HepG2 (cell line): Measurements from ENCODE around the gene DIP2C. TPM values are rescaled to one million over a fixed set of nuclear protein-coding genes. Genes with fewer than 3 reads are reported as not detected.
A peak's percentile ranks its signal among the peaks of the same experiment; 100 is the strongest.

Experiments used
- ATAC-seq: fragments of 200-7000 bp; cut with Tn5 transposase; 3 replicates; pipeline ENCODE4 v1.9.1; 2020; ENCODE audit warnings: mild to moderate bottlenecking, moderate library complexity
- BruUV-seq: library from RNA; stranded (reverse); fragments of 400-500 nt; replicated peaks from 2 replicates; lab custom pipeline; 2021; lab: Mats Ljungman, UMichigan
- CTCF ChIA-PET: fragments of 300-600 bp; formaldehyde crosslinking; extraction: SDS; loops from one replicate; lab custom pipeline; 2021; ENCODE audit warnings: low total read pairs, inconsistent platforms, low intra/inter-chr PET ratio; lab: Yijun Ruan, JAX
- POLR2A ChIA-PET: fragments of 350-600 bp; sonication (Branson Sonifier 250); formaldehyde crosslinking; loops from one replicate; lab custom pipeline; 2020; ENCODE audit warnings: antibody characterized with exemption, inconsistent platforms; lab: Yijun Ruan, JAX
- DNase-seq: peaks from one replicate; pipeline ENCODE4 v3.0.0-alpha.2; 2015; ENCODE audit warnings: low spot score
- FAIRE-seq: peaks from 3 replicates; lab custom pipeline; 2011; peaks lifted over from hg19 to GRCh38; lab: Jason Lieb, UNC
- H2AFZ ChIP-seq: one replicate; pipeline ENCODE4 v1.6.1; 2011; ENCODE audit warnings: low read length, inconsistent platforms
- H3K27ac ChIP-seq: fragments of 300-600 bp; 3 replicates; pipeline ENCODE4 v1.8.0; 2011; ENCODE audit warnings: mixed run types, mild to moderate bottlenecking, mixed read lengths, low read length, inconsistent platforms; ENCODE audit not compliant: insufficient read depth; ENCODE audit errors: extremely low read length
- H3K27me3 ChIP-seq, 2 experiments: fragments of 200-600 bp in 1 of 2; 2 replicates in 1 of 2; 3 replicates in 1 of 2; pipeline versions ENCODE4 v1.6.0 to v1.8.0; 2011; ENCODE audit warnings: low read length in 2 of 2, mild to moderate bottlenecking in 2 of 2, moderate library complexity in 2 of 2, inconsistent platforms in 1 of 2; ENCODE audit not compliant: insufficient read depth in 2 of 2, control insufficient read depth in 1 of 2
- H3K36me3 ChIP-seq, 2 experiments: fragments of 200-600 bp in 1 of 2; replicated peaks in 1 of 2; 2 replicates in 1 of 2; 3 replicates in 1 of 2; pipeline versions ENCODE4 v1.5.1 to v1.8.0; 2011; ENCODE audit warnings: low read length in 2 of 2, inconsistent platforms in 1 of 2; ENCODE audit not compliant: insufficient read depth in 2 of 2, control insufficient read depth in 1 of 2
- H3K4me1 ChIP-seq: 2 replicates; pipeline ENCODE4 v1.5.1; 2012; ENCODE audit warnings: low read length, inconsistent platforms; ENCODE audit not compliant: insufficient read depth
- H3K4me2 ChIP-seq: 2 replicates; pipeline ENCODE4 v1.6.0; 2011; ENCODE audit warnings: low read depth, low read length, inconsistent platforms
- H3K4me3 ChIP-seq, 3 experiments: fragments of 200-600 bp in 1 of 3; sonication (generic), shearing (Covaris generic) in 1 of 3; replicated peaks in 1 of 3; 2 replicates each; pipeline ENCODE4 v1.5.1; 2011 to 2016; ENCODE audit warnings: low read length in 3 of 3, inconsistent platforms in 2 of 3, low read depth in 2 of 3, mild to moderate bottlenecking in 2 of 3, control low read depth in 1 of 3, mixed read lengths in 1 of 3; ENCODE audit not compliant: insufficient read depth in 1 of 3
- H3K79me2 ChIP-seq: one replicate; pipeline ENCODE4 v1.6.1; 2011; ENCODE audit warnings: low read length, inconsistent platforms; ENCODE audit not compliant: insufficient read depth
- H3K9ac ChIP-seq: 2 replicates; pipeline ENCODE4 v1.6.0; 2011; ENCODE audit warnings: mild to moderate bottlenecking, low read depth, low read length, inconsistent platforms; ENCODE audit not compliant: insufficient read depth
- H3K9me3 ChIP-seq: 2 replicates; pipeline ENCODE4 v1.5.1; 2012; ENCODE audit warnings: mild to moderate bottlenecking, low read length
- H4K20me1 ChIP-seq: 2 replicates; pipeline ENCODE4 v1.6.0; 2011; ENCODE audit warnings: inconsistent platforms, mild to moderate bottlenecking, low read length, moderate library complexity; ENCODE audit not compliant: insufficient read depth
- AGO2 ChIP-seq: fragments of 200-400 bp; formaldehyde crosslinking; optimal IDR thresholded peaks from 2 replicates; pipeline ENCODE3; 2017; ENCODE audit warnings: mild to moderate bottlenecking, low read depth, low read length, moderate library complexity
- FLYWCH1 ChIP-seq: sonication (generic); formaldehyde crosslinking; IDR thresholded peaks from 2 replicates; pipeline ENCODE4 v1.8.1; 2023; ENCODE audit warnings: mild to moderate bottlenecking, missing genetic modification reagents
- HHEX ChIP-seq: IDR thresholded peaks from 2 replicates; pipeline ENCODE4 v1.6.1; 2016; ENCODE audit warnings: control low read depth
- HOXA7 ChIP-seq: sonication (generic); formaldehyde crosslinking; IDR thresholded peaks from 2 replicates; pipeline ENCODE4 v1.8.1; 2022; ENCODE audit warnings: mild to moderate bottlenecking, missing genetic modification reagents, moderate library complexity
- KLF15 ChIP-seq: sonication (generic); formaldehyde crosslinking; IDR thresholded peaks from 2 replicates; pipeline ENCODE4 v1.8.1; 2023; ENCODE audit warnings: borderline replicate concordance, mild to moderate bottlenecking, inconsistent platforms, missing genetic modification reagents, mixed read lengths
- MLXIP ChIP-seq: sonication (generic); formaldehyde crosslinking; IDR thresholded peaks from 2 replicates; pipeline ENCODE4 v1.9.0; 2021; ENCODE audit warnings: missing genetic modification reagents, borderline replicate concordance
- PATZ1 ChIP-seq: sonication (generic); formaldehyde crosslinking; IDR thresholded peaks from 2 replicates; pipeline ENCODE4 v1.4.0; 2020; ENCODE audit warnings: missing genetic modification reagents
- RXRB ChIP-seq: IDR thresholded peaks from 2 replicates; pipeline ENCODE4 v1.6.1; 2016; ENCODE audit warnings: borderline replicate concordance, missing genetic modification reagents, missing compliant biosample characterization
- SNAPC5 ChIP-seq: sonication (generic); formaldehyde crosslinking; IDR thresholded peaks from 2 replicates; pipeline ENCODE4 v1.8.1; 2023; ENCODE audit warnings: mild to moderate bottlenecking, missing genetic modification reagents, borderline replicate concordance
- ZKSCAN5 ChIP-seq: sonication (generic); formaldehyde crosslinking; IDR thresholded peaks from 2 replicates; pipeline ENCODE4 v1.5.1; 2020; ENCODE audit warnings: mild to moderate bottlenecking, missing genetic modification reagents
- ZNF446 ChIP-seq: sonication (generic); formaldehyde crosslinking; IDR thresholded peaks from 2 replicates; pipeline ENCODE4 v1.5.0; 2020; ENCODE audit warnings: mild to moderate bottlenecking, missing genetic modification reagents
- ZNF768 ChIP-seq: sonication (generic); formaldehyde crosslinking; IDR thresholded peaks from 2 replicates; pipeline ENCODE4 v1.4.0; 2020; ENCODE audit warnings: missing genetic modification reagents
- WGBS: methylation state at CpG from one replicate; pipeline ENCODE4 v1.1.6; 2017; ENCODE audit warnings: low lambda C conversion rate; 5-methylcytosine and 5-hydroxymethylcytosine counted together
- in situ Hi-C: cut with HindIII; loops from 2 replicates; pipeline ENCODE4 v1.10.0; 2017; ENCODE audit warnings: low pct_unique_long_range_greater_than_20kb; ENCODE audit not compliant: extremely low pct_ligation_motif_present
- intact Hi-C: fragments of 100-400 bp; cut with micrococcal nuclease; formaldehyde crosslinking; loops from one replicate; pipeline ENCODE4 v1.10.0; 2022; ENCODE audit not compliant: unreplicated experiment
- polyA plus RNA-seq, 8 experiments: library from polyadenylated mRNA; depleted of rRNA in 3 of 8; stranded (reverse) in 7 of 8; unstranded in 1 of 8; fragments of >200 nt; fragmentation: Illumina TruSeq in 4 of 8; extraction: Trizol in 4 of 8; gene quantifications; 2 replicates each; pipeline versions ENCODE4 v1.2.1 to v1.2.3, GENCODE V29; 2011 to 2016; ENCODE audit warnings: low read depth in 4 of 8, missing spikeins in 1 of 8, mixed read lengths in 1 of 8; ENCODE audit not compliant: insufficient read depth in 1 of 8
- total RNA-seq, 5 experiments: library from RNA; depleted of rRNA; stranded (reverse); fragments of >200 nt; fragmentation: Illumina TruSeq; extraction: Trizol; gene quantifications; 2 replicates each; pipeline ENCODE4 v1.2.3, GENCODE V29; 2016; ENCODE audit warnings: low read depth in 1 of 5

DIP2C gene
- total and polyA plus RNA-seq, 2 of the 13 experiments (the other 11 are each of a cell fraction or from before 2014, with no cell fraction given): 2.2 to 2.7 TPM

GRCh38 chr10:278707-279106 is 410.8 kb downstream of the DIP2C start:
- POLR2A ChIA-PET: no interaction called here
- no peaks in the 10 kb centered on the region for H3K4me1 ChIP-seq
- H3K9me3 ChIP-seq: no peaks in the 10 kb centered on the region
- H3K27me3 ChIP-seq: no peaks in the 10 kb centered on the region
- no peak overlapping the region for H3K9ac ChIP-seq
- no peak overlapping the region for H3K4me2 ChIP-seq
- H3K36me3 ChIP-seq: peaks cover 3 to 16% of the 10 kb centered on the region in 2 experiments; a peak in 2 of 5 replicates
- in situ Hi-C loops: no loop called here
- H2AFZ ChIP-seq: no peak overlapping the region
- 94% methylated on average over 5 of the region's 5 CpGs for WGBS
- no TSS peak for BruUV-seq
- H3K79me2 ChIP-seq: no peaks in the 10 kb centered on the region
- no peak overlapping the region for H3K27ac ChIP-seq
- intact Hi-C loops: no loop called here
- CTCF ChIA-PET: no interaction called here
- no peaks in the 10 kb centered on the region for H4K20me1 ChIP-seq
- ATAC-seq (no peak), FAIRE-seq (no peak), DNase-seq (no peak)
- H3K4me3 ChIP-seq: no peak overlapping the region
- no peak for TF ChIP-seq ZKSCAN5 (CRISPR knock-in tag)
- no peak for TF ChIP-seq HOXA7 (CRISPR knock-in tag)
- TF ChIP-seq HHEX (CRISPR knock-in tag): no peak
- TF ChIP-seq SNAPC5 (CRISPR knock-in tag): no peak
- no peak for TF ChIP-seq KLF15
- no peak for TF ChIP-seq ZNF446 (CRISPR knock-in tag)
- TF ChIP-seq AGO2: no peak

GRCh38 chr10:277963-278362 is 411.5 kb downstream of the DIP2C start:
- DNase-seq: no peak
- intact Hi-C loops (no loop called here), in situ Hi-C loops (no loop called here)
- CTCF ChIA-PET: no interaction called here
- Histone ChIP-seq H2AFZ (no peak overlapping the region), H3K79me2 (no peaks in the 10 kb centered on the region), H3K4me3 (no peak overlapping the region), H3K27me3 (no peaks in the 10 kb centered on the region), H3K27ac (no peak overlapping the region), H4K20me1 (no peaks in the 10 kb centered on the region), H3K9ac (no peak overlapping the region), H3K9me3 (no peaks in the 10 kb centered on the region), H3K4me2 (no peak overlapping the region), H3K4me1 (no peaks in the 10 kb centered on the region), H3K36me3 (peaks cover 3 to 16% of the 10 kb centered on the region in 2 experiments; a peak in 2 of 5 replicates)
- POLR2A ChIA-PET: no interaction called here
- 99% methylated on average over 10 of the region's 19 CpGs for WGBS
- no peak for FAIRE-seq
- ATAC-seq: no peak
- BruUV-seq: no TSS peak
- TF ChIP-seq ZNF768 (CRISPR knock-in tag): 0 out of 2 replicates have a peak, but pooled peaks have one; percentile 12
- no peak for TF ChIP-seq PATZ1
- TF ChIP-seq FLYWCH1 (CRISPR knock-in tag): no peak
- no peak for TF ChIP-seq RXRB
- no peak for TF ChIP-seq MLXIP (CRISPR knock-in tag)
